Stomach (tissue), 9 donors: ENCODE results near the gene CRTAP. TPM values are rescaled to one million over a fixed set of nuclear protein-coding genes. Genes with fewer than 3 reads are reported as not detected.

Source experiments
- DNase-seq, 2 donors: peaks; one replicate each; pipeline versions ENCODE4 v3.0.0 to v3.0.0-alpha.2; 2013 to 2019
- H3K27ac ChIP-seq, 5 donors: fragments of 200-600 bp in 4 of 5; sonication (generic) in 4 of 5; one replicate each; pipeline ENCODE4 v1.5.1; 2013 to 2019; ENCODE audit warnings: mild to moderate bottlenecking in 1 of 5, moderate library complexity in 1 of 5
- H3K27me3 ChIP-seq, 3 donors: fragments of 200-600 bp; sonication (generic); one replicate each; pipeline ENCODE4 v1.5.1; 2017 to 2019; ENCODE audit warnings: mixed run types in 1 of 3
- H3K36me3 ChIP-seq, 4 donors: fragments of 200-600 bp; sonication (generic); 1 replicate in 3 of 4; 2 replicates in 1 of 4; pipeline ENCODE4 v1.5.1; 2016 to 2019
- H3K4me1 ChIP-seq, 4 donors: fragments of 200-600 bp; sonication (generic); one replicate each; pipeline ENCODE4 v1.5.1; 2016 to 2019
- H3K4me3 ChIP-seq, 4 donors: fragments of 200-600 bp; sonication (generic) in 3 of 4; one replicate each; pipeline ENCODE4 v1.5.1; 2016 to 2019; ENCODE audit warnings: mild to moderate bottlenecking in 1 of 4
- H3K9me3 ChIP-seq, 4 donors: fragments of 200-600 bp; sonication (generic); one replicate each; pipeline ENCODE4 v1.5.1; 2016 to 2019
- CTCF ChIP-seq, 7 experiments: fragments of 450-650 bp in 4 of 7; fragments of 200-600 bp in 3 of 7; sonication (generic) in 3 of 7; IDR thresholded peaks; one replicate each; pipeline ENCODE4 v1.5.1; 2016 to 2019; ENCODE audit warnings: antibody characterized with exemption in 7 of 7, control low read depth in 2 of 7, mild to moderate bottlenecking in 1 of 7
- EP300 ChIP-seq: sonication (generic); formaldehyde crosslinking; IDR thresholded peaks from one replicate; pipeline ENCODE4 v1.6.1; 2017; ENCODE audit warnings: antibody characterized with exemption
- POLR2A ChIP-seq, 4 donors: fragments of 450-650 bp; IDR thresholded peaks; one replicate each; pipeline ENCODE4 v1.6.1; 2016; ENCODE audit warnings: antibody characterized with exemption in 4 of 4, control low read depth in 2 of 4, mild to moderate bottlenecking in 1 of 4, moderate library complexity in 1 of 4
- POLR2AphosphoS5 ChIP-seq, 3 donors: sonication (generic); formaldehyde crosslinking; IDR thresholded peaks; one replicate each; pipeline ENCODE4 v1.6.1; 2016; ENCODE audit warnings: antibody characterized with exemption in 3 of 3
- WGBS, 5 donors: extraction: QIAGEN DNeasy Blood & Tissue Kit in 3 of 5; methylation state at CpG; one replicate each; pipeline versions ENCODE4 v1.1.5 to v1.1.7; 2013 to 2018; 5-methylcytosine and 5-hydroxymethylcytosine counted together
- intact Hi-C: fragments of 100-400 bp; cut with DNase I; formaldehyde crosslinking; loops from one replicate; pipeline ENCODE4 v1.15.1; 2023; ENCODE audit warnings: low total_unique reads
- polyA plus RNA-seq, 3 donors: library from polyadenylated mRNA; stranded (reverse); fragments of 200-250 nt; gene quantifications; one replicate each; pipeline ENCODE4 v1.2.3, GENCODE V29; 2013
- total RNA-seq, 5 donors: library from RNA; depleted of rRNA; stranded (reverse); fragments of >200 nt; gene quantifications; one replicate each; pipeline versions ENCODE4 v1.1.0 to v1.2.3, GENCODE V29; 2014 to 2016
- donor health status: healthy with polysubstance abuse.
- donor health status: Bipolar disorder and iron deficiency.
- donor health status: healthy.

The CRTAP gene
- total and polyA plus RNA-seq, 8 donors, result 65.2 to 284 (median 96.5) TPM

GRCh38 chr3:33071181-33071580 is 42.6 kb upstream of the CRTAP start:
- TF ChIP-seq POLR2A (IDR thresholded peaks at IDR 0.05) (no peak), EP300 (no peak), POLR2AphosphoS5 (IDR thresholded peaks at IDR 0.05) (no peak), CTCF (IDR thresholded peaks at IDR 0.05) (no peak)

GRCh38 chr3:33071946-33072345 is 41.9 kb upstream of the CRTAP start:
- no peaks in the 10 kb centered on the region for H3K9me3 ChIP-seq
- WGBS, 5 donors, result 33 to 59% (median 41%) methylated on average over 1 of the region's 1 CpG
- DNase-seq, result no peak
- peak overlapping the region in 2 of 5 donors; percentile 16 to 39 for H3K27ac ChIP-seq
- no peak overlapping the region for H3K4me3 ChIP-seq
- intact Hi-C loops, result no loop called here
- no peaks in the 10 kb centered on the region for H3K27me3 ChIP-seq
- peaks cover 8 to 58% (median 26%) of the 10 kb centered on the region in 4 donors for H3K4me1 ChIP-seq
- H3K36me3 ChIP-seq, result peaks cover 12 to 54% (median 45%) of the 10 kb centered on the region in 4 donors
- TF ChIP-seq POLR2A (IDR thresholded peaks at IDR 0.05), result no peak
- TF ChIP-seq CTCF (IDR thresholded peaks at IDR 0.05), result no peak
- no peak for TF ChIP-seq POLR2AphosphoS5 (IDR thresholded peaks at IDR 0.05)
- no peak for TF ChIP-seq EP300

More at GRCh38 chr3:33071181-33071580, 42.6 kb upstream of the CRTAP start:
- Histone ChIP-seq H3K4me3 (no peak overlapping the region), H3K27ac (peak overlapping the region in 1 of 5 donors; percentile 39), H3K9me3 (no peaks in the 10 kb centered on the region), H3K36me3 (peaks cover 12 to 51% (median 43%) of the 10 kb centered on the region in 4 donors), H3K4me1 (peaks cover 8 to 58% (median 25%) of the 10 kb centered on the region in 4 donors), H3K27me3 (no peaks in the 10 kb centered on the region)
- DNase-seq, result no peak
- WGBS, 5 donors, result 87 to 94% (median 93%) methylated on average over 4 of the region's 4 CpGs
- intact Hi-C loops, result no loop called here

GRCh38 chr3:33074217-33075067 is 39.4 kb upstream of the CRTAP start:
- Histone ChIP-seq H3K27ac (no peak overlapping the region), H3K4me3 (no peak overlapping the region), H3K36me3 (peaks cover 12 to 31% (median 25%) of the 10 kb centered on the region in 4 donors), H3K27me3 (no peaks in the 10 kb centered on the region), H3K9me3 (no peaks in the 10 kb centered on the region), H3K4me1 (peaks cover 0 to 42% (median 20%) of the 10 kb centered on the region in 4 donors)
- TF ChIP-seq CTCF (IDR thresholded peaks at IDR 0.05) (peak in 5 of 7 experiments; percentile 68 to 88 (median 86)), POLR2AphosphoS5 (IDR thresholded peaks at IDR 0.05) (no peak)
- 58 to 66% (median 64%) methylated on average over 13 of the region's 13 CpGs for WGBS, 5 donors
- DNase-seq, result peak; percentile 69 to 88
- intact Hi-C loops, result loop anchor here (5.0 kb wide), 1 partner anchor 122 kb away; the partner anchor contains the start of gene CCR4

- H3K27ac ChIP-seq, result no peak overlapping the region
- H3K27me3 ChIP-seq, result no peaks in the 10 kb centered on the region
- no peak overlapping the region for H3K4me3 ChIP-seq
- intact Hi-C loops, result loop anchor here (5.0 kb wide), 1 partner anchor 124 kb away; the partner anchor contains the start of gene CCR4
- TF ChIP-seq POLR2A (IDR thresholded peaks at IDR 0.05), result no peak
- no peak for TF ChIP-seq EP300
- TF ChIP-seq POLR2AphosphoS5 (IDR thresholded peaks at IDR 0.05), result no peak
- TF ChIP-seq CTCF (IDR thresholded peaks at IDR 0.05), result no peak
- H3K36me3 ChIP-seq, result peaks cover 6 to 23% (median 18%) of the 10 kb centered on the region in 4 donors
- WGBS, 5 donors, result 89 to 93% (median 91%) methylated on average over 5 to 6 of the region's 6 CpGs
- peaks cover 0 to 32% (median 11%) of the 10 kb centered on the region in 4 donors for H3K4me1 ChIP-seq
- DNase-seq, result no peak
- no peaks in the 10 kb centered on the region for H3K9me3 ChIP-seq
These were observed 37.8 kb upstream of the CRTAP start for GRCh38 chr3:33075995-33076394.
